HepG2 (cell line): ENCODE measurements around the gene GFY. TPM values are rescaled to one million over a fixed set of nuclear protein-coding genes. Genes with fewer than 3 reads are reported as not detected.
A peak's percentile ranks its signal among the peaks of the same experiment; 100 is the strongest.

Experiments used
- AHDC1 ChIP-seq: sonication (generic); formaldehyde crosslinking; IDR thresholded peaks from 2 replicates; pipeline ENCODE4 v1.5.1; 2020; ENCODE audit warnings: mild to moderate bottlenecking, missing genetic modification reagents, borderline replicate concordance
- AKAP8 ChIP-seq: sonication (generic); formaldehyde crosslinking; IDR thresholded peaks from 2 replicates; pipeline ENCODE4 v1.5.1; 2020; ENCODE audit warnings: mild to moderate bottlenecking, missing genetic modification reagents
- DNMT3B ChIP-seq: conservative IDR thresholded peaks from 2 replicates; pipeline ENCODE4 v1.6.1; 2016; ENCODE audit warnings: missing biosample characterization, control low read depth
- MIER2 ChIP-seq: IDR thresholded peaks from 2 replicates; pipeline ENCODE4 v1.6.1; 2016; ENCODE audit warnings: missing biosample characterization, missing genetic modification reagents
- NR1H2 ChIP-seq: sonication (generic); formaldehyde crosslinking; IDR thresholded peaks from 2 replicates; pipeline ENCODE4 v1.8.1; 2022; ENCODE audit warnings: low read depth, missing genetic modification reagents, borderline replicate concordance
- PLRG1 ChIP-seq: fragments of 450-650 bp; conservative IDR thresholded peaks from 2 replicates; pipeline ENCODE4 v1.6.1; 2016
- SIX1 ChIP-seq: sonication (generic); formaldehyde crosslinking; IDR thresholded peaks from 2 replicates; pipeline ENCODE4 v1.4.0; 2020; ENCODE audit warnings: missing genetic modification reagents, borderline replicate concordance
- TP53 ChIP-seq: sonication (generic); formaldehyde crosslinking; conservative IDR thresholded peaks from 2 replicates; pipeline ENCODE4 v1.4.0; 2020; ENCODE audit warnings: missing genetic modification reagents
- ZFP90 ChIP-seq: sonication (generic); formaldehyde crosslinking; IDR thresholded peaks from 2 replicates; pipeline ENCODE4 v1.8.0; 2022; ENCODE audit warnings: missing genetic modification reagents, mild to moderate bottlenecking, inconsistent platforms, borderline replicate concordance
- ZKSCAN1 ChIP-seq: fragments of 150-350 bp; IDR thresholded peaks from 2 replicates; pipeline ENCODE4 v1.6.1; 2014; ENCODE audit warnings: low read length
- ZMAT3 ChIP-seq: sonication (generic); formaldehyde crosslinking; conservative IDR thresholded peaks from 2 replicates; pipeline ENCODE4 v1.7.0; 2021; ENCODE audit warnings: missing genetic modification reagents
- ZNF143 ChIP-seq: sonication (generic); formaldehyde crosslinking; IDR thresholded peaks from 2 replicates; pipeline ENCODE4 v1.4.0; 2020; ENCODE audit warnings: missing genetic modification reagents
- ZNF256 ChIP-seq: sonication (generic); formaldehyde crosslinking; conservative IDR thresholded peaks from 2 replicates; pipeline ENCODE4 v1.4.0; 2020; ENCODE audit warnings: missing genetic modification reagents
- ZNF501 ChIP-seq: sonication (generic); formaldehyde crosslinking; IDR thresholded peaks from 2 replicates; pipeline ENCODE4 v1.5.1; 2020; ENCODE audit warnings: mild to moderate bottlenecking, moderate library complexity, missing genetic modification reagents
- ZNF570 ChIP-seq: sonication (generic); formaldehyde crosslinking; IDR thresholded peaks from 2 replicates; pipeline ENCODE4 v1.4.0; 2020; ENCODE audit warnings: mild to moderate bottlenecking, missing genetic modification reagents, borderline replicate concordance
- ZNF773 ChIP-seq: sonication (generic); formaldehyde crosslinking; IDR thresholded peaks from 2 replicates; pipeline ENCODE4 v1.4.0; 2020; ENCODE audit warnings: missing genetic modification reagents, borderline replicate concordance
- ZZZ3 ChIP-seq: sonication (generic); formaldehyde crosslinking; IDR thresholded peaks from 2 replicates; pipeline ENCODE4 v1.4.0; 2020; ENCODE audit warnings: missing genetic modification reagents, mild to moderate bottlenecking, borderline replicate concordance
- polyA plus RNA-seq, 8 experiments: library from polyadenylated mRNA; depleted of rRNA in 3 of 8; stranded (reverse) in 7 of 8; unstranded in 1 of 8; fragments of >200 nt; fragmentation: Illumina TruSeq in 4 of 8; extraction: Trizol in 4 of 8; gene quantifications; 2 replicates each; pipeline versions ENCODE4 v1.2.1 to v1.2.3, GENCODE V29; 2011 to 2016; ENCODE audit warnings: low read depth in 4 of 8, missing spikeins in 1 of 8, mixed read lengths in 1 of 8; ENCODE audit not compliant: insufficient read depth in 1 of 8
- total RNA-seq, 5 experiments: library from RNA; depleted of rRNA; stranded (reverse); fragments of >200 nt; fragmentation: Illumina TruSeq; extraction: Trizol; gene quantifications; 2 replicates each; pipeline ENCODE4 v1.2.3, GENCODE V29; 2016; ENCODE audit warnings: low read depth in 1 of 5
- TF ChIP-seq, protein P1 (sequence below): sonication (generic); formaldehyde crosslinking; IDR thresholded peaks from 2 replicates; pipeline ENCODE4 v1.4.0; 2020; ENCODE audit warnings: mild to moderate bottlenecking, missing genetic modification reagents

Gene GFY
- total and polyA plus RNA-seq, 2 of the 13 experiments (the other 11 are each of a cell fraction or from before 2014, with no cell fraction given) = not detected

GRCh38 chr19:49442771-49443365 is 17.7 kb downstream of the GFY start (continued):
- TF ChIP-seq MIER2 (CRISPR knock-in tag) (no peak), ZZZ3 (CRISPR knock-in tag) (no peak), AKAP8 (CRISPR knock-in tag) (no peak; the same call in 1 of the 2 replicates), ZMAT3 (CRISPR knock-in tag) (0 out of 2 replicates have a peak, but pooled peaks have one; percentile 40), ZNF256 (CRISPR knock-in tag) (no peak), ZNF143 (CRISPR knock-in tag) (no peak), SIX1 (CRISPR knock-in tag) (no peak), DNMT3B (CRISPR knock-in tag) (no peak), TP53 (CRISPR knock-in tag) (no peak), NR1H2 (CRISPR knock-in tag) (0 out of 2 replicates have a peak, but pooled peaks have one; percentile 2), AHDC1 (CRISPR knock-in tag) (no peak), ZKSCAN1 (no peak), ZNF570 (CRISPR knock-in tag) (no peak), ZNF773 (CRISPR knock-in tag) (no peak), ZNF501 (CRISPR knock-in tag) (no peak), ZFP90 (CRISPR knock-in tag) (no peak), PLRG1 (no peak)
- TF ChIP-seq, protein P1, sequence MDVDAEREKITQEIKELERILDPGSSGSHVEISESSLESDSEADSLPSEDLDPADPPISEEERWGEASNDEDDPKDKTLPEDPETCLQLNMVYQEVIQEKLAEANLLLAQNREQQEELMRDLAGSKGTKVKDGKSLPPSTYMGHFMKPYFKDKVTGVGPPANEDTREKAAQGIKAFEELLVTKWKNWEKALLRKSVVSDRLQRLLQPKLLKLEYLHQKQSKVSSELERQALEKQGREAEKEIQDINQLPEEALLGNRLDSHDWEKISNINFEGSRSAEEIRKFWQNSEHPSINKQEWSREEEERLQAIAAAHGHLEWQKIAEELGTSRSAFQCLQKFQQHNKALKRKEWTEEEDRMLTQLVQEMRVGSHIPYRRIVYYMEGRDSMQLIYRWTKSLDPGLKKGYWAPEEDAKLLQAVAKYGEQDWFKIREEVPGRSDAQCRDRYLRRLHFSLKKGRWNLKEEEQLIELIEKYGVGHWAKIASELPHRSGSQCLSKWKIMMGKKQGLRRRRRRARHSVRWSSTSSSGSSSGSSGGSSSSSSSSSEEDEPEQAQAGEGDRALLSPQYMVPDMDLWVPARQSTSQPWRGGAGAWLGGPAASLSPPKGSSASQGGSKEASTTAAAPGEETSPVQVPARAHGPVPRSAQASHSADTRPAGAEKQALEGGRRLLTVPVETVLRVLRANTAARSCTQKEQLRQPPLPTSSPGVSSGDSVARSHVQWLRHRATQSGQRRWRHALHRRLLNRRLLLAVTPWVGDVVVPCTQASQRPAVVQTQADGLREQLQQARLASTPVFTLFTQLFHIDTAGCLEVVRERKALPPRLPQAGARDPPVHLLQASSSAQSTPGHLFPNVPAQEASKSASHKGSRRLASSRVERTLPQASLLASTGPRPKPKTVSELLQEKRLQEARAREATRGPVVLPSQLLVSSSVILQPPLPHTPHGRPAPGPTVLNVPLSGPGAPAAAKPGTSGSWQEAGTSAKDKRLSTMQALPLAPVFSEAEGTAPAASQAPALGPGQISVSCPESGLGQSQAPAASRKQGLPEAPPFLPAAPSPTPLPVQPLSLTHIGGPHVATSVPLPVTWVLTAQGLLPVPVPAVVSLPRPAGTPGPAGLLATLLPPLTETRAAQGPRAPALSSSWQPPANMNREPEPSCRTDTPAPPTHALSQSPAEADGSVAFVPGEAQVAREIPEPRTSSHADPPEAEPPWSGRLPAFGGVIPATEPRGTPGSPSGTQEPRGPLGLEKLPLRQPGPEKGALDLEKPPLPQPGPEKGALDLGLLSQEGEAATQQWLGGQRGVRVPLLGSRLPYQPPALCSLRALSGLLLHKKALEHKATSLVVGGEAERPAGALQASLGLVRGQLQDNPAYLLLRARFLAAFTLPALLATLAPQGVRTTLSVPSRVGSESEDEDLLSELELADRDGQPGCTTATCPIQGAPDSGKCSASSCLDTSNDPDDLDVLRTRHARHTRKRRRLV (CRISPR knock-in tag) = no peak
